ENCODE measurements around the gene WDR47.

The WDR47 gene

DNA sequence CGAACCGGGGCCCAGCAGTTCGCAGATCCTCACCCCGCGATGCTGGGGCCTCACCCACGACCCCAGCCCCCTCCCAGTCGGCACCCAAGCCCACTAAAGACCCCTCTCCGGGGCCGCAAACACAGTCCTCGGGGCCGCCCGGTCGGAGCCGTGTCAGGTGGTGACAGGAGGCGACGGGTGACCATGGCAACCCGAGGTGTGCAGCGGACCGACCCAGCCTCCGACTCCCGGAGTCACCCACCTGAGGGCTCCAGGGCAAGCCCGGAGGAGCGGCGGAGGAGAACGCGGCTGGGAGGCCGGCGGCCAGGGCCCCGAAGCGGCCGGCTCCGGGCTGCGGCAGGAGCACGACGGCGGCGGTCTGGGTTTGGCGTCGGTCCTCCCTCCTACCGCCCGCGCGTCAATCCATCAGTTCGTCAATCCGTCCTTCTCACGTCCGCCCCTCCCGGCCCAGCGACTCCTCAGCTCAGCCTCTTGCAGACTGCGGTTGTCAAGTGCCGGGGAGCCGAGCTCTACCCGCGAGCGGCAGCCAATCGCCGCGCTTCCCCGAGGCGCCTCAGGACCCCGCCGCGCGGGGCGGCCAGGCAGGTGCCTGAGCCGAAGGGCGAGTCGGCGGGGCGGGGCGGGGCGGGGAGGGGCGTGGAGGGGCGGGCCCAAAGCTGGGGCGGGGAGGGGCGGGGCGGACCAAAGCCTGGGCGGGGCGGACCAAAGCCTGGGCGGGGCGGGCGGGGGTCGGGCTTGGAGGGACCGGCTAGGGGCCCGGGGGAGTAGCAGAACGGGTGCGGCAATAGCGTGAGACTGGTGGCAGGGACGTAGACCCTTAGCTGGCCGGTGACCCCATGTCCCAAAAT lies at the start of gene WDR47:
TSS of gene WDR47 (minus strand) at position 482 of the 848 bp plus-strand sequence. CDS start 18,590 bp downstream, outside the sequence.
- FAIRE-seq: no peak
- peak; percentile 98 for DNase-seq (ENCODE audit: insufficient read length, low spot score)

DNA sequence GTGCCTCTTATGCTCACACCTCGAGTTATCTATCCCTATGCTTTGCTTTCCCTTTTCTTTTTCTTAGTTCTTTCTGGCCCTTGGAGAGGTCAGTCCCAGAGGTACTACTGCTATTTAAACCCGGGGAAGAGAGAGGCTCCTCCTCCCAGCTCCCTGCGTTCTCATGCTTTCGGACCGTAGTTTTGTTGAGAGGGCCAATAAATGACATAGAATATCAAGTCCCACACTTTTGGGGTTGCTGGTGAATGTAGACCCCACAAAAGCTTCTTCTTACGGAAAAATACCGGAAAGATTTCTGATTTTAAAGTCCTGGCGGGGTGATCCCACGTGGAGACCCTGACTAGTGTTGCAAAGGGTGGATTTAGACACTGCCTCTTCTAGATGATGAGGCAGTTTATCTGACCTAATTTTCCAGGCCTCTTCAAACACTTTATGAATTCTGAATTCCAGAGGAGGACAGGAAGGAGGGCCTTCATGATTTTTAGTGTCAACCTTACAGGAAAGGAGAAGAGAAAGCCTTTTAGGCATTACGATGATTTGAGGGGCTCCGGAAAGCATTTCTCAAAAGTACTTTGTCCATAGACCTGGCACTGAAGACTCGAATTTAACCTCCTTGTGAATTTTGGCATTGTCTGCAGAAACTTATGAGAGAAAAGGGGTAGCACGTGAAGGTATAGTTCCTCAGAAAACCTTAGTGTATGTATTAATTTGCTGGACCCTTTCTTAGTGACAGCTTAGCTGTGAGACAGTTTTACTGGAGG lies 49.4 kb upstream of the WDR47 start:
- DNase-seq (ENCODE audit: insufficient read length, low spot score): no peak
- FAIRE-seq: peak; percentile 52

DNA sequence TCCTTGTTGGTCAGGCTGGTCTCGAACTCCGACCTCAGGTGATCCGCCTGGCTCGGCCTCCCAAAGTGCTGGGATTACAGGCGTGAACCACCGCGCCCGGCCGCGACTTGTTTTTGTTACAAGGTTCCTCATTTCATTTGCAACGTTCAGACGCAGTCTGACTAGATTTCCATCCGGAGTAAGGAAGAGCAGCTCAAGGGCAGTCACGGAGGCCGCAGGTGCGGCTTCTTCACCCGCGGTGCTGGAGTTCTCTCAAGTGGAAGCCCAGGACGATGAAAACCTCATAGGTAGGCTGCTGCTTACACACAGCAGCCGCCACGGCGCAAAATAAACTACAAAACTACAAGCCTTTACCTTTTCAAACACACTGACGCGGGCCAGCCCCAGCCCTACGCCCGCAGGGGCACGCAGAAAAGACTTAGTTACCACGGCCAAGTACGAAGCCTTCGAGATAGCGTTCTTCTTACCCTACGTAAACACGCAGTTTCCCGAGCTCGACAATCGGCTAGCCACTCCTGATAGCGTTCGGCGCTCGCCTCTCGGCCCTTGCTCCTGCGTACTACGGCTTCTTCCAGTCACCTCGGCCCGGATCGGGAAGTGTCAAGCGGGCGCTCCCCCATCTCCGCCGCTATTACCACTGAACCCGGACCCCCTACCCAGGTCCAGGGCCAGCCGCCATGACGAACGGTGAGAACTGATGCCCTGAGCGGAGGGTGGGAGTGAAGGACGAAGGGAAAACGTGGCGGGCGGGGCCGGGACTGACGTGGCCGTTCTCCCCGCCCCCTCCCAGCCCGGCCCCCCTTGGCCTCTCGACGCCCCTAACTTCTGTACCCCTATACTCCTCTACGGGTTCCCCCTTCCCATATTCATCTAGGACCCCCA lies 48.5 kb upstream of the WDR47 start, which contains the start of gene TMEM167B:
TSS of gene TMEM167B (plus strand) at position 569 of the 882 bp plus-strand sequence. CDS start at position 678, 109 bp downstream.
- FAIRE-seq (peak; percentile 77), DNase-seq (ENCODE audit: insufficient read length, low spot score) (peak; percentile 60)

DNA sequence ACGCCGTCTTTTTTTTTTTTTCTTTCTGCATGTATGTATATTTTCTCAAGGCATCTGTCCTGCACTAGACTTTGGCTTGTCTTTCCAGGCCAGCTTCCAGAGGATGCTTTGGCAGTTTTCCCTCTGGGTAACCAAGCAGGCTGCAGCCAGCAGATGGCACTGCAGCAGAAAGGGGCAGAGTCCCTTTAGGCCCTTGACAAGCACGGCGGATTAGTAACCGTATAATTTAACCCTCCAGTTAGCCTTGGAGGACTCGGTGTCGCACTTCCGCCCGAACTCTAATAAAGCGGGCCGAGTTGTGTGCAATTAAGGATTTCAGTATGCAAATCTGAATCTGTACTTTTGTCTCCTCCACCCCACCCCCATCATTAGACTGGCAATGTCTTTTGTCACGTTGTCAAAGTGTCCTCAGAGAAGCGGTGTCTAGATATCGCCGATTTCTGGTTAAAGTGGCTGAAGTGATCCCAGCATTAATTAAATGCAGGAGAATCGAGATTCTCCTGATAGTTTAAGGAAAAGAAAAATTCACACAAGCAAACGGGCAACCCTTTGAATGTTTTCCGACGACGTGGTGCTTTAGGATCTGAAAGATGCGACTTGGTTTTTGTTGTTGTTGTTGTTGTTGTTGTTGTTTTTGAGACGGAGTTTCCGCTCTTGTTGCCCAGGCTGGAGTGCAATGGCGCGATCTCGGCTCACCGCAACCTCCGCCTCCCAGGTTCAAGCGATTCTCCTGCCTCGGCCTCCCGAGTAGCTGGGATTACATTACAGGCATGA lies 47.5 kb upstream of the WDR47 start:
- DNase-seq (ENCODE audit: insufficient read length, low spot score): no peak
- FAIRE-seq: no peak

DNA sequence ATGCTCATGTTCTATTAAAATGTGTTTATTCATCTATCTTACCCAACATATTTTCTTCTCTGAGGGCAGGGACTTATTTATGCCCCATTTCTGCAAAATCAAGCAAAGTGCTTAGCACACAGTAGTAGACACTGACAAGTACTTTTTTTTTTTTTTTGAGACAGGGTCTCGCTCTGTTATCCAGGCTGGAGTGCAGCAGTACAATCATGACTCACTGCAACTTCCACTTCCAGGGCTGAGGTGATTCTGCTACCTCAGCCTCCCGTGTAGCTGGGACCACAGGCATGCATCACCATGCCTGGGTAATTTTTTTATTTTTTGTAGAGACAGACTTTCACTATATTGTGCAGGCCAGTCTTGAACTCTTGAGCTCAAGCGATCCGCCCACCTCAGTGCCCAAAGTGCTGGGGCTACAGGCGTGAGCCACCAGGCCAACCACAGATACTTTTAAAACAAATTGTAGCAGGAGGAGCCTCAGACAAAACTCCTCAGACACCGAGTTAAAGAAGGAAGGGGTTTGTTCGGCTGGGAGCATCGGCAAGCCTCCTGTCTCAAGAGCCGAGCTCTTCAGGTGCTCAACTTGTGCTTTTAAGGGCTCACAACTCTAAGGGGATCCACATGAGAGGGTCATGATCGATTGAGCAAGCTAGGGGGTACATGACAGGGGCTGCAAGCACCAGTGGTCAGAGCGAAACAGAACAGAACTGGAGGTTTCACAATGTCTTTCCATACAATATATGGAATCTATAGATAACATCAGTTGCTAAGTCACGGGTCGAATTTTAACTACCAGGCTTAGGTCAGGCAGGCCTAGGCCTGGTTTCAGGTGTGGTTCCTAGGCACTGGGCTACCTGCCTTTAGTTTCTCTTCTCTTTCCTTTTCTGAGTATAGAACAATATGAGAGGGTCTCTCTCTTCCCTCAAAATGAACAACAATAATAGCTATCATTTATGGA lies 42.9 kb upstream of the WDR47 start:
- FAIRE-seq (no peak), DNase-seq (ENCODE audit: insufficient read length, low spot score) (no peak)

DNA sequence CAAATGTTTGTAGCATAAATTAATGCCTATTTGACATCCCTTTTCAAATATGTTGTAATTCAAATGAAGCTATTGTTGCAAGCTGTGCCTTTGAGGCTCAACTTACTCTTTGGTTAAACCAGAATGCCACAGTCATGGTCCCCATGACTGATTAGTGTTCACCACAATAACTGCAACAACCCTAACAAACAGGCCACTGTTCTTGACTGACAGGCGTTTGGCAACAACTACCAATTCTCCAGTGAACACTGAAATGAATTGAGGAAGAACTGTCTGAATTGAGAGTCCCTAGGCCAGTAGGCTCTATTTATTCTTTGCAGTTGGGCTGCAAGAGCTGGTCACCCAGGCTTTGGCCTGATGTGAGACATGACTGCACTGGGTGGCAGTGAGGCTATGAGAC lies 42.0 kb upstream of the WDR47 start:
- no peak for FAIRE-seq
- DNase-seq (ENCODE audit: insufficient read length, low spot score): no peak

DNA sequence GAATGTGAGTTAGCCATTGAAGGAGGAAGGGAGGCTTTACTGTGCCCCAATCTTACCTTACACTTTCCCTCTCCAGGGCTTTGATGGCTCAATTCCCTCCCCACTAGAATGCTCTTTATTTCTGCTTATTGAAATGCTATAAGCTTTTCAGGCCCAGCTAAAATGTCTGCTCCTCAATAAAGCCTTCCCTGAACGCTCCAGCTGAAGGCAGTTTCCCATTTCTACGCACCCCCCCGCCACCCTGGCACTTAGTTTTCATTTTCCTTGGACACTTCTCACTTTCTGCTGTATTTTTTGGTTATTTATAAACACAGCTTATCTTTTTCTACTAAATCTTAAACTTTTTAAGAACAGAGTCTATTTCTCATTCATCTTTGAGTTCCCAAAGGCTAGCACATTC lies 41.6 kb upstream of the WDR47 start:
- FAIRE-seq: no peak
- DNase-seq (ENCODE audit: insufficient read length, low spot score): no peak

DNA sequence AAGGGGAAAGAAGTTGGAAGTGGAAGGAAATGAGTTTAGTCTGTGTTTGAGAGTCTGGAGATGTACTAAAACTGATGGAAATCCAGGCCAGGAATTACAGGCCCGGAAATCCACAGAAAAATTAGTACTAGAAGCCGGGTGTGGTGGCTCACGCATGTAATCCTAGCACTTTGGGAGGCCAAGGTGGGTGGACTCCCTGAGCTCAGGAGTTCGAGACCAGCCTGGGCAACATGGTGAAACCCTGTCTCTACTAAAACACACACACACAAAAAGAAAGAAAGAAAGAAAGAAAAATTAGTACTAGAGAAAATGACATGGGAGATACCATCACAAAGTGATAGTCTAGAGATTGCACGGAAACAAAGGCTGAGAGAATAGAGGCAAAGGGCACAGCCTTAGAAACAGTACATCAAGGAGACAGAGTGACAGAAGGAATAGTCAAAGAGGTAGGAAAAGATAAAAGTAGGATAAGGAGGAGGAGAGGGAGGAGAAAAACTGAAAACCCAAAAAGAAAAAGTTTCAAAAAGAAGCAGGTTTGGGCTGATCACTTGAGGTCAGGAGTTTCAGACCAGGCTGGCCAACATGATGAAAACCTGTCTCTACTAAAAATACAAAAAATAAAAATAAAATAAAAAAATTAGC lies 38.7 kb upstream of the WDR47 start:
- FAIRE-seq (no peak), DNase-seq (ENCODE audit: insufficient read length, low spot score) (no peak)

DNA sequence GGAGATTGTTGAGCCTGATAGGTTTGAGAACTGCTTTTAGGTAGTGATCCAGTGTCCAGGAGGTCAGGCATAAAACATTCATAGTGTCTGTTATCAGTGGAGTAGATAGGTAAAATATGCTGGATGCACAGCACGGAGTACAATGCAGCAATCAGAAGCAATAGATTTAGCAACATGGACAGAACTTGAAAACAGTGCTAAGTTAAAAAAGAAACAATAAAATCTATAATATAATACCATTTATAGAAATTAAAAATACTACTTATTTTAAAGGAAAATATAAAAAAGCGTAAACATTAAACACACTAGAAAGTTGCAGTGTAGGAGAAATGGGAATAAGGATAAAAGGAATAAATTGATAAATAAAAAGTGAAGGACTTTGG lies 37.3 kb upstream of the WDR47 start:
- DNase-seq (ENCODE audit: insufficient read length, low spot score) (no peak), FAIRE-seq (no peak)

DNA sequence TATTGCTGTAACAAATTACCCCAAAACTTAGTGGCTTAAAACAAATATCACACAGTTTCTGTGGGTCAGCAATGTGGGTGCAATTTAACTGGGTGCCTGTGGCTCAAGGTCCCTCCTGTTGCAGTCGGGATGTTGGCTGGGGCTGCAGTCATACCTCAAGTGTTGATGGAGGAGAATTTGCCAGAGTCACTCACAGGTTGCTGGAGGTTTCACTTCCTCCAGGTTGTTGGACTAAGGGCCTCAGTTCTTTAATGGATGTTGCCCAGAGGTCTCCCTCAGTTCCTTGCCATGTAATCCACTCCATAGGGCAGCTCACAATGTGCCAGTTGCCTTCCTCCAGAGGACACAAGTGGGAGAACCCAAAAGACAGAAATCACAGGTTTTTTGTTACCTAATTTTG lies 36.4 kb upstream of the WDR47 start:
- DNase-seq (ENCODE audit: insufficient read length, low spot score): no peak
- no peak for FAIRE-seq

DNA sequence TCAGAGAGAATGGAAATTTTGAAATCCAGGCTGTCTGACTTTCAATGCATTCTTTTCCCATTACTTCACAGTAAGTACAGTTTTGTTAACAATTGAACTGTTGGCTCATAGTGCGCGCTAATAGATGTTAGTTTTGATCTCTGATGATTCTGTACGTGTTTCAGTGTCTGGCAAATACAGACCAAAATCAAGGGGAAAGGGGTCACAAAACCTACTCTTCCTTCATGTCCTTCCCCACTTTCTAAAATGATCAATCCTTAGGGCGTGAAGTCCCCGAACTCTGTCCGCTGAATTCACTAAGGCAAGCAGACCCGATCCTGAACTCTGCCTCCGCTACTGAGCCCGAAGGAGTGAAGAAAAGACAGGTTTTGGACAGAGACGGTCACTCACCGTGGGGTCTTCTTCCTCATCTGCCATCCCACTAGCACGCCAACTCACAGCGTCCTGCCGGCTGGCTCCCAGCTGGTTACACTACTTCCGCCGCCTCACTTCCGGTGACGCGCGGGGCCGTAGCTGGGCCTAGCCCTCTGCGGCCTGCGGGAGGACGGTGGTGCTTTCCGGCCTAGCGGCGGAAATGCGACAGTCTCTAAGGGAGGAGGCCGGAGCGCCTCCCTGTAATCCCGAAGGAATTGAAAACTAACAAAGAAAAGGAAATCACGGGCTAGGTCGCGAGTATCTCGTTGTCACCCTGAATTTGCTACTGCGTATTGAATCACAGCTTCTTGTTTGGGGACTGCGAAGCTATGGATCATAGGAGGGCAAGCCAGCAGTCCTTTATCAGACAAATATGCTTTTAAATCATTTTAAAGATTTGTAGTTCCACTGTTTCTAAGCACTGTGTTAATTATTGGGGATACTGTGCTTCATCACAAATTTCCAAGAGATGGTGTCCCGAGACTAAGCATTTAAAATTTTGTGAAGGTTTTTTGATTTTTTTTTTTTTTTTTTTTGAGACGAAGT lies 33.9 kb upstream of the WDR47 start, which contains the start of gene TAF13:
TSS of gene TAF13 (minus strand) at position 473 of the 960 bp plus-strand sequence. CDS start at position 417, 56 bp downstream.
- DNase-seq (ENCODE audit: insufficient read length, low spot score) (peak; percentile 94), FAIRE-seq (peak; percentile 94)

DNA sequence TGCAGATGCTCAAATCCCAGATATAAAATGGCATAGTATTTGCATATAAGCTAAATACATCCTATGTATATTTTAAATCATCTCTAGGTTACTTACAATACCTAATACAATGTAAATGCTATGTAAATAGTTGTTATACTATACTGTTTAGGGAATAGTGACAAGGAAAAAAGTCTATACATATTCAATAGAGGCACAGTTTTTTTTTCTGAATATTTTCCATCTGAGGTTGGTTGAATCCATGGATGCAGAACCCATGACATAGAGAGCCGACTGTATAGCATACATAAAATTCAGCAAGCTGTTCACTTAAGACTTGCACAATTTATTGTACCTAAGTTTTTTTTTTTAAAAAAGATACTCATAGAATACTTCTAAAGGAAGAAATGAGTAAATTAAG lies 27.4 kb upstream of the WDR47 start:
- no peak for DNase-seq (ENCODE audit: insufficient read length, low spot score)
- FAIRE-seq: no peak

DNA sequence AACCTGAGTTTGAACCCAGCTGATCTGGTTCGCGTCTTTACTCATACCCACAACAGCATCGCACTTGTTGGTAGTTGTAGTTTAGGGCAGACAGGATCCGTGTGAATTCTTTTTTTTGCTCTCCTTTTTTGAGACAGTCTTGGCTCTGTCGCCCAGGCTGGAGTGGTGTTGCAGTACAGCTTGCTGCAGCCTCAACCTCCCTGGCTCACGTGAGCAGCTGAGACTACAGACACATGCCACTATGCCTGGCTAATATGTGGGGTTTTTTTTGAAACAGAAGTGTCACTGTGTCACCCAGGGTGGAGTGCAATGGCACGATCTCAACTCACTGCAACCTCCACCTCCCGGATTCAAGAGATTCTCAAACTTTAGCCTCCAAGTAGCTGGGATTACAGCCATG lies 26.0 kb upstream of the WDR47 start:
- DNase-seq (ENCODE audit: insufficient read length, low spot score): no peak
- FAIRE-seq: no peak

DNA sequence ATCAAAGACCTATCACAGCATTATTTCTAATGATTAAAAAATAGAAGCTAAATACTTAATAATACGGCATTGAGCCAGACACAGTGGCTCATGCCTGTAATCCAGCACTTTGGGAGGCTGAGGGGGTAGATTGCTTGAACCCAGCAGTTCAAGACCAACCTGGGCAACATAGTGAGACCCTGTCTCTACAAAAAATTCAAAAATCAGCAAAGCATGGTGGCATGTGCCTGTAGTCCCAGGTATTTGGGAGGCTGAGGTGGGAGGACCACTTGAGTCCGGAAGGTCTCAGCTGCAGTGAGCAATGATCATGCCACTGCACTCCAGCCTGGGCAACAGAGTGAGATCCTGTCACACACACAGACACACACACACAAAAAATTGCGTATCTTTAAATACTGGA lies 23.2 kb upstream of the WDR47 start:
- FAIRE-seq: no peak
- DNase-seq (ENCODE audit: insufficient read length, low spot score): no peak

DNA sequence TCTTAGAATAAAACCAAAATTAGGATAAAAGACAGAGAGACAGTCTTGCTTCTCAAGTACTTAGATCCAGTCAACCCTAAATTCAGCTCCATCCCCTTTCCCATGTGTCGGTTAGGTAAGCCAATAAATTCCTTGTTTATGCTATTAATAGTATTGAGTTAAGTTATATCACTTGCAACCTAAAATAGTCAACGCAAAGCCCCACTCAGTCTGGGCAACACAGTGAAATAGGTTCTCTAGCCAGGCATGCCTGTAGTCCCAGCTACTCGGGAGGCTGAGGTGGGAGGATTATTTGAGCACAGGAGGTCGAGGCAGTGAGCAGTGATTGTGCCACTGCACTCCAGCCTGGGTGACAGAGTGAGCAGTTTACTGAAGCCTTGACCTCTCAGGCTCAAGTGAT lies 19.3 kb upstream of the WDR47 start:
- DNase-seq (ENCODE audit: insufficient read length, low spot score) (no peak), FAIRE-seq (no peak)

DNA sequence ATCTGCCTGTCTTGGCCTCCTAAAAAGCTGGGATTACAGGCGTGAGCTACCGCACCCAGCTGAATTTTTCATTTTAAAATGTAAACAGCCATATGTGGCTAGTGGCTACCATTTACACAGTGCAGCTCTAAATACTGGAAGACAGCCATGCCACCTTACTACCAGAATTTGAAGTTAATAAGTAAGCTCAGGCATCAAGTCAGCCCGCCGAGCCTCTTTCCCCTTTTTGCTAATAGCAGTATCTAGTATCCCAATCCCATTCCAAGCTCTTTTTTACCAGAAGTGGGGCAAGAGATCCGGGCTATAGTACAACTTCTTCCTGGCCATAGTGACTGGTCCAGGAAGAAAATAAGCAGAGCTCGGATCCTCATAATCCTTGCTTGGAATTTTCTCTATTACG lies 18.8 kb upstream of the WDR47 start:
- DNase-seq (ENCODE audit: insufficient read length, low spot score) (no peak), FAIRE-seq (no peak)

DNA sequence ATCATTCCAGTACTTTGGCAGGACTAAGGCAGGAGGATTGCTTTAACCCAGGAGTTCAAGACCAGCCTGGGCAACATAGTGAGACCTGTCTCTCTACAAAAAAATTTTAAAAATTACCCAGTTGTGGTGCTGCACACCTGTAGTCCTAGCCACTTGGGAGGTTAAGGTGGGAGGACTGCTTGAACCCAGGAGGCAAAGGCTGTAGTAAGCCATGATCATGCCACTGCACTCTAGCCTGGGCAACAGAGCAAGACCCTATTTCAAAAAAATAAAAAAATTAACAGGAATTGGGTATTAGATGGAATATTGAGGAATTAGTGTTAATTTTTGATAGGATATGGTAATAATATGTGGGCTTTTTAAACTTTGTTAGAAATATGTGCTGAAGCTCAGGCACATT lies 17.1 kb upstream of the WDR47 start:
- DNase-seq (ENCODE audit: insufficient read length, low spot score) (no peak), FAIRE-seq (no peak)
